Body of pancreas (tissue), 4 donors: Measurements from ENCODE around the gene H6PD.

Source experiments
- POLR2A ChIP-seq, 3 donors: fragments of 450-650 bp; IDR thresholded peaks; one replicate each; pipeline ENCODE4 v1.6.1; 2016; ENCODE audit warnings: antibody characterized with exemption in 3 of 3, mild to moderate bottlenecking in 2 of 3
- TF ChIP-seq, protein P1 (sequence below), 7 experiments: fragments of 450-650 bp in 4 of 7; fragments of 200-600 bp in 3 of 7; sonication (generic) in 3 of 7; IDR thresholded peaks; one replicate each; pipeline ENCODE4 v1.5.1; 2016 to 2019; ENCODE audit warnings: antibody characterized with exemption in 7 of 7

DNA sequence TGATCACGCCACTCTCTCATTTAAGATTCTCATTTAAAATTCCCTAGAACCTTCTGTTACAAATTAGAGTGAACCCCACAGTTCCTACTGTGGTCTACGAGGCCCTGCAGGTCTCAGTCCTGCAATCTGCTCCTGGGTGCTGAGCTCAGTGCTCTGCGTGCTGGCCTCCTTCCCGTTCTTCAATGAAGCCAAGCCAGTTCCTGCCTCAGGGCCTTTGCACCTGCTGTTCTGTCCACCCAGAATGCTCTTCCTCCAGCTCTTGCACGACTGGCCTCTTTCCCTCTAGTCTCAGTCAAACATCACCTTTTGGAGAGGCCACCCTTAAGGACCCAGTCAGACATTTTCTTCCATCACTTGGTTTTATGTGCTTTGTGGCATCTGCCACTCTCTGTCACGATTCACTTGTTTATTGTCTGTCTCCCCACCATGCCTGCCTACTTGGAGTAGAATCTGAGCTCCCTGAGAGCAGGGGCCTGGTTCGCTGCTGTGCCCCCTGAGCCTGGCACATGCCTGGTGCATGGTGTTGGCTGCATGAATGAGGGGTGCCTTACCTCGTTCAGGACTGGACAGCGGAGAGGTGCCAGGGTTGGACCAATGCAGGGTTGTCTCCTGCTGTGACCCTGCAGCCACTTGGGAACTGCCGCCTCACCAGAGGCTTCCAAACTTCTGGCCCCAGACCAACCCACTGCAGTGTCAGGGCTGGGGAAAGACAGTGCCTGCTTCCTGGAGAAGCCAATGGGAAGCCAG is 9.7 kb upstream of the H6PD start:
- TF ChIP-seq, protein P1, sequence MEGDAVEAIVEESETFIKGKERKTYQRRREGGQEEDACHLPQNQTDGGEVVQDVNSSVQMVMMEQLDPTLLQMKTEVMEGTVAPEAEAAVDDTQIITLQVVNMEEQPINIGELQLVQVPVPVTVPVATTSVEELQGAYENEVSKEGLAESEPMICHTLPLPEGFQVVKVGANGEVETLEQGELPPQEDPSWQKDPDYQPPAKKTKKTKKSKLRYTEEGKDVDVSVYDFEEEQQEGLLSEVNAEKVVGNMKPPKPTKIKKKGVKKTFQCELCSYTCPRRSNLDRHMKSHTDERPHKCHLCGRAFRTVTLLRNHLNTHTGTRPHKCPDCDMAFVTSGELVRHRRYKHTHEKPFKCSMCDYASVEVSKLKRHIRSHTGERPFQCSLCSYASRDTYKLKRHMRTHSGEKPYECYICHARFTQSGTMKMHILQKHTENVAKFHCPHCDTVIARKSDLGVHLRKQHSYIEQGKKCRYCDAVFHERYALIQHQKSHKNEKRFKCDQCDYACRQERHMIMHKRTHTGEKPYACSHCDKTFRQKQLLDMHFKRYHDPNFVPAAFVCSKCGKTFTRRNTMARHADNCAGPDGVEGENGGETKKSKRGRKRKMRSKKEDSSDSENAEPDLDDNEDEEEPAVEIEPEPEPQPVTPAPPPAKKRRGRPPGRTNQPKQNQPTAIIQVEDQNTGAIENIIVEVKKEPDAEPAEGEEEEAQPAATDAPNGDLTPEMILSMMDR (IDR thresholded peaks at IDR 0.05), result no peak
- TF ChIP-seq POLR2A (IDR thresholded peaks at IDR 0.05), result no peak
